GM20431 (cell line): ENCODE results near the gene SNRNP25.
"Not testable (repeated sequence)": the region's sequence is repeated elsewhere in the genome, so short reads cannot be mapped to it uniquely, and the experiment has no call there.

ENCODE experiments used
- in situ Hi-C: fragments of 300-500 bp; cut with MseI, MboI; formaldehyde crosslinking; loops from one replicate; pipeline ENCODE4 v1.15.0; 2020; ENCODE audit warnings: low sequenced_read_pairs; ENCODE audit not compliant: unreplicated experiment

Gene SNRNP25

GRCh38 chr16:53346-54236 lies at the start of gene SNRNP25, which contains the start of gene POLR3K:
Gene SNRNP25 (plus strand): TSS chr16:53828. CDS start chr16:54017, 189 bp downstream.
Gene POLR3K (minus strand): TSS chr16:53608. CDS start chr16:53586, 22 bp downstream.
- in situ Hi-C loops, result no loop called here

GRCh38 chr16:9903-10665 lies 43.5 kb upstream of the SNRNP25 start:
- in situ Hi-C loops, result no loop called here

- in situ Hi-C loops, result not testable (repeated sequence)
Measured at GRCh38 chr16:10772-11171, 42.9 kb upstream of the SNRNP25 start.

GRCh38 chr16:17062-17765 lies 36.4 kb upstream of the SNRNP25 start:
- in situ Hi-C loops, result not testable (repeated sequence)

- in situ Hi-C loops, result not testable (repeated sequence)
Measured at GRCh38 chr16:20886-21285, 32.7 kb upstream of the SNRNP25 start.

GRCh38 chr16:24151-24550 lies 29.5 kb upstream of the SNRNP25 start:
- in situ Hi-C loops, result not testable (repeated sequence)

GRCh38 chr16:25926-26348 lies 27.7 kb upstream of the SNRNP25 start:
- in situ Hi-C loops, result not testable (repeated sequence)

- in situ Hi-C loops, result not testable (repeated sequence)
Measured at GRCh38 chr16:30627-31026, 23.0 kb upstream of the SNRNP25 start.

- in situ Hi-C loops, result not testable (repeated sequence)
Measured at GRCh38 chr16:33154-33876, 20.3 kb upstream of the SNRNP25 start.

- in situ Hi-C loops, result no loop called here
Measured at GRCh38 chr16:33877-34647, 19.6 kb upstream of the SNRNP25 start.

- in situ Hi-C loops, result no loop called here
Measured at GRCh38 chr16:34648-34987, 19.0 kb upstream of the SNRNP25 start.

- in situ Hi-C loops, result no loop called here
Measured at GRCh38 chr16:35011-35677, 18.5 kb upstream of the SNRNP25 start.

- in situ Hi-C loops, result no loop called here
Measured at GRCh38 chr16:35678-36305, 17.8 kb upstream of the SNRNP25 start.

GRCh38 chr16:36336-36984 lies 17.2 kb upstream of the SNRNP25 start:
- in situ Hi-C loops, result no loop called here

GRCh38 chr16:37511-37910 lies 16.1 kb upstream of the SNRNP25 start:
- in situ Hi-C loops, result no loop called here

- in situ Hi-C loops, result not testable (repeated sequence)
Measured at GRCh38 chr16:38206-38605, 15.4 kb upstream of the SNRNP25 start.

- in situ Hi-C loops, result no loop called here
Measured at GRCh38 chr16:38941-39892, 14.4 kb upstream of the SNRNP25 start.
